HEK293T (cell line): ENCODE measurements around the gene CAST.

Experiments used
- BHLHE40 ChIP-seq: fragments of 450-650 bp; IDR thresholded peaks from 2 replicates; pipeline ENCODE4 v1.6.1; 2016; ENCODE audit warnings: mild to moderate bottlenecking, moderate library complexity, borderline replicate concordance
- CTBP1 ChIP-seq: fragments of 450-650 bp; IDR thresholded peaks from 2 replicates; pipeline ENCODE4 v1.6.1; 2016; ENCODE audit warnings: borderline replicate concordance
- ELF4 ChIP-seq: fragments of 450-650 bp; IDR thresholded peaks from 2 replicates; pipeline ENCODE4 v1.6.1; 2017; ENCODE audit warnings: antibody characterized with exemption
- FOXA1 ChIP-seq: fragments of 450-650 bp; IDR thresholded peaks from 2 replicates; pipeline ENCODE4 v1.6.1; 2016; ENCODE audit warnings: mild to moderate bottlenecking
- FOXK2 ChIP-seq: fragments of 450-650 bp; IDR thresholded peaks from 2 replicates; pipeline ENCODE4 v1.6.1; 2016; ENCODE audit warnings: mild to moderate bottlenecking
- FOXM1 ChIP-seq: fragments of 450-650 bp; IDR thresholded peaks from 2 replicates; pipeline ENCODE4 v1.6.1; 2017; ENCODE audit warnings: mild to moderate bottlenecking, borderline replicate concordance
- HDGF ChIP-seq: fragments of 450-650 bp; IDR thresholded peaks from 2 replicates; pipeline ENCODE4 v1.6.1; 2017; ENCODE audit warnings: antibody characterized with exemption, borderline replicate concordance
- L3MBTL2 ChIP-seq: fragments of 450-650 bp; conservative IDR thresholded peaks from 2 replicates; pipeline ENCODE4 v1.6.1; 2016; ENCODE audit warnings: mild to moderate bottlenecking
- NFRKB ChIP-seq: fragments of 450-650 bp; IDR thresholded peaks from 2 replicates; pipeline ENCODE4 v1.6.1; 2016; ENCODE audit warnings: mild to moderate bottlenecking, moderate library complexity
- SP1 ChIP-seq: fragments of 450-650 bp; IDR thresholded peaks from 2 replicates; pipeline ENCODE4 v1.6.1; 2017
- SUZ12 ChIP-seq: fragments of 450-650 bp; IDR thresholded peaks from 2 replicates; pipeline ENCODE4 v1.6.1; 2016; ENCODE audit warnings: mild to moderate bottlenecking
- TARDBP ChIP-seq: fragments of 450-650 bp; IDR thresholded peaks from 2 replicates; pipeline ENCODE4 v1.6.1; 2016
- ZNF384 ChIP-seq: fragments of 450-650 bp; IDR thresholded peaks from 2 replicates; pipeline ENCODE4 v1.6.1; 2016

DNA sequence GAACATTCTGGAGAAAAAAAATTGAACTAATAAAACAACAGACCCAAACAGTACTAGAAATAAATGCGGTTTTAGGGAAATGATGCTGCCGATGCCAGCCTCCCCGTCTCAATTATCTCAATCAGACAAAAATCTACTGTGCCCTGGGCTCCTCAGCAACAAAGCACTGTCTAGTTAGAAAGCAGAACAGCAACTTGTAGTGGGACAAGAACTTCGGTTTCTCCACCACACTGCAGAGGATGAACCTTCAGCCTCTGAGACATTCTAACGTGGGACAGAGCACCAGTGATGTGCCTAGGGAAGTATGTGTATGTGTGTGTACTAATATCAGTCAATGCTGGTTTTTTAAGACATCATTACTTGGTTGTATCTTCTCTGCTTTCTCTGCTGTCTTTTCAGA is 11.1 kb upstream of the CAST start:
- TF ChIP-seq TARDBP (no peak), HDGF (no peak), SP1 (no peak), SUZ12 (no peak), CTBP1 (no peak), FOXM1 (no peak), FOXA1 (no peak), BHLHE40 (no peak), ELF4 (no peak), FOXK2 (no peak), NFRKB (no peak), ZNF384 (no peak), L3MBTL2 (no peak)
